ENCODE results near the gene KANK4.

KANK4 gene

GRCh38 chr1:62304975-62305374, 14.3 kb downstream of the KANK4 start:
- no peak for DNase-seq (ENCODE audit: low read depth in 3 of 3)

- no peak for DNase-seq (ENCODE audit: low read depth in 3 of 3)
Observed at GRCh38 chr1:62304515-62304914, 14.7 kb downstream of the KANK4 start.

DNA sequence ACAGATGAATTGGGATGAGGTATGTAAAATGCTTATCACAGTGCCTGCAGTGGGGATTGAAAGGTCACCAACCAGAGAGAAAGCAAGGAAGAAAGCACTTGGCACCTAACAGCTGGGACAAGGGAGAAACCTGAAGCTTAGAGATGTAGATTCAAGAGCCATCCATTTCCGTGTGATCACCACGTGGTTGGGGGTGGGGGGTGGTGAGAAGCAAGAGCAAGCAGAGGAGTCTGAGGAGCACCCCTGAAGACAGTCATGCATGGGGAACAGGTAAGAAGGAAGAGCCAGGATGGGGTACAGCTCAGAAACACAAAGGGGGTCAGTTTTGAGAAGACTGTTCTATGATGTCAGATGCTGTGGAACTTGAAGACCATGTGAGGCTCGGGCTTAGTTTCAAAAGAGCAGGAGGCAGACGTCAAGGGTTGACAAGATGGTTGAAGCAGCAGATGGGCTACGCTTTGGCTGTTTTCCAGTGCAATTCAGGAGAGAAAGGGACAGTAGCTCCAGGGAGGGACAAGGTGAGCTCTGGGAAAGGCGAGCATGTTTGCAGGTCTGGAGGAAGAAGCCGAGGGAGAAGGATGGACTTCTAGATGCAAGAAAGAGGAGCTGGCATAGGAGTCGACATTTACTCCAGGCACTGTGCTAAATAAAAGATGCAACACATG, 17.4 kb downstream of the KANK4 start:
- DNase-seq (ENCODE audit: low read depth in 3 of 3) = no peak

- no peak for DNase-seq (ENCODE audit: low read depth in 3 of 3)
Observed at GRCh38 chr1:62299426-62300200, 19.6 kb downstream of the KANK4 start.

GRCh38 chr1:62295921-62296491, 23.2 kb downstream of the KANK4 start:
- DNase-seq (ENCODE audit: low read depth in 3 of 3) = no peak

- no peak for DNase-seq (ENCODE audit: low read depth in 3 of 3)
Observed at GRCh38 chr1:62294261-62294660, 25.0 kb downstream of the KANK4 start.

DNA sequence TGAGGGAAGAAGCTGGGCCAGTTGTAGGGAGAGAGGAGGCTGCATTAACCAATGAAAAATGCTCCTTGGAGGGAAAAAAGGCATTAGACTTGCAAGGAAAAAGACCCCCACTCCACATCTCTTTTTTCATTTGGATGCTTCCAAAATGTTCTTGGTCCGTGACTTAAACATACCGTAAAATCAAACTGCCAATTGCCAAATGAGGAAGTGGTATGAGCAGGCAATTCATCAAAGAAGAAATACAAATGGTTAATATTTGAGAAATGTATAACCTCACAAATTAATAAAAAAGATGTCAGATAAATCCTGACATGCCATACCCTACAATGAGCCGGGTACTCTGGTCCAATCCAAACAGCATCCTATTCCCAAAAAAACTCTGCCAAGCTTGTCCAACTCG, 30.6 kb downstream of the KANK4 start:
- no peak for DNase-seq (ENCODE audit: low read depth in 3 of 3)

DNA sequence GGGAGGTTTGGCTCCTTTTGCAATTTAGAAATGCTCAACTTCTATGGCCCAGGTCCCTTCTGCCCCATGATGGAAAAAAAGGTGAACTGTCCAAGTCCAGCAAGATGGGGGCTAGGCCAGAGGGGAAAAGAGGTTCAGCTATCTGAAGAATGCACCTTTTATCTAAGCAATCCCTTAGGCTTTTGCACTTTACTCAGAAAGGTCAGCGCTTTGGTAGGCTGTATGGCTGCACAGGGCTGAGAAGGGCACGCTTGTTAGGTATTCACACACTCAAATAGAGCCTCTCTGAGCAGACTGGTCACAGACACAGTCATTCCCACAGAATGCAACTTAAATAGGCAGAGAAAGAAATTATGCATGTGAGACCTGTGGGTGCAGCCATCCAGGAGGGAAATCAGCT, 31.0 kb downstream of the KANK4 start:
- no peak for DNase-seq (ENCODE audit: low read depth in 3 of 3)

DNA sequence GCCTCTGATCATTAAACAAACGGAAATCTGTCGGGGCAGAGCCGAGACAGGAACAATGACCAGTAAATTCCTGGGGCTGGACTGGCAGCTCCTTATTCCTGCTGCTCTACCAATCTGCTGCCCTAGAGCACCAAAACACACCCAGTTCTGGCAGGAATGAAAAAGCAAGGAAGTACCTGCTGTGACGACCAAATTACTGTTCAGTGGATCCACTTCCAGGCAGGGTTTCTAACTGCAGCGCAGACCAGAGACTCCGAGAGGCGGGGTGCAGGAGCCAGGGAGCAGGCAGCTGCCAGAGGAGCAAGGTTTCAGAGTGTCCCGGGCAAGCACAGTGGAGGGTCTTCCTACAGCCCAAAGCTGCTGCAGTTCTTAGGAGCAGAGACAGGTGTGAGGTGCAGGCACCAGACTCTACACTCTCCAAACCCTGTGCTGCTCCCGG, 32.4 kb downstream of the KANK4 start:
- DNase-seq (ENCODE audit: low read depth in 3 of 3) = no peak

DNA sequence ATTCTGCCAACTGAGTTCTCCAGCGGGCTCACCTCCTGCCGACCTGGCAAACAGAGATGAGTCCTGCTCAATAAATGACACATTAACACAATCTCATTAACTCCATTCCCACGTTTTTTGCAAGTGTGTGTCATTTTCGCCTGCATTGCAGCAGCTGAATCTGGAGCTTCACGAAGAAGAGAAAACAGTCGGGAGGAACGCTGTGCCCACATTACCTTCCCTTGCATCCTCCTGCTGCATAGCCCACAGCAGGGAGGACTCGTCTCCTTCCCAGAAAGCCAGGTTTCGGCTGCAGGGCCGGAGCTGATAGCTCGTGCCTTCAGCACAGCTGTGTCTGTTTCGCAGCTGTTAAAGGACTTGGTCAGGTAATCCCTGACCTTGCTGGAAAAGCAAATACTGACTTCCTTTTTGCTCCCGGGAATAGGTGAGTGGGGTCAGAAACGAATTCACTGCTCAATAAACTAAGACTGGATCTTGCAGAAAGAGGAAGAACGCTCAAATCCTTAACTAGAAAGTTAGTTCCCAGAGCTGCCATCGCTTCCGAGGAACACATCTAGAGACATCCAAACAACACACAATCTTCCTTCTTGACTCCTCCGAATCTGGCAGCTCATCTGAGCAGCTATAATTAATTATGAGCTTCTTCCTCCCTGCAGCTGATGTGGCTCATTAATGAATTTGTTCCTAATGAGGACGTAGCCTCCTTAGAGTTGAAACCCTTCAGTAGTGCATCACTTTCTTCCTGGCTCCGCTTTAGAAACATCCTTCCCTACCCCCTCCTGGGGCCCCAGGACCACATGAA, 33.0 kb downstream of the KANK4 start:
- no peak for DNase-seq (ENCODE audit: low read depth in 3 of 3)

DNA sequence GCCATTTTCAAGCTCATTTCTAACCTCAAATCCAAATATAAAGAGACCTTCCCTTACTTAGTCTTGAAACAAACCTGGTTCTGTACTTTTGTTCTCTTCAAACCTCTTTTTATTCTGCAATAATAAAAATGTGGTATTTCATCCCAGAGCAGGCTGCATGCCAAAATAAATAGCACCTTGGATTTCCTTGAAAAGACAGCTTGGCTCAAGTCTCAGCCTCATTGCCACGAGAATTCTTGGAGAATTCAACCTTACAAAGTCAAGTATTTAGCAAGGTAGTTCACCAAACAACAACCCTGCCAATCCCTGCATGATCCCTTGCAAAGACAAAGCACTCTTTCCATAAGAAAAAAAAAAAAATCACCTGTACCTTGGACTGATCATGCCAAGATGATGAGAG, 33.8 kb downstream of the KANK4 start:
- no peak for DNase-seq (ENCODE audit: low read depth in 3 of 3)

- no peak for DNase-seq (ENCODE audit: low read depth in 3 of 3)
Observed at GRCh38 chr1:62283986-62284385, 35.2 kb downstream of the KANK4 start.

DNA sequence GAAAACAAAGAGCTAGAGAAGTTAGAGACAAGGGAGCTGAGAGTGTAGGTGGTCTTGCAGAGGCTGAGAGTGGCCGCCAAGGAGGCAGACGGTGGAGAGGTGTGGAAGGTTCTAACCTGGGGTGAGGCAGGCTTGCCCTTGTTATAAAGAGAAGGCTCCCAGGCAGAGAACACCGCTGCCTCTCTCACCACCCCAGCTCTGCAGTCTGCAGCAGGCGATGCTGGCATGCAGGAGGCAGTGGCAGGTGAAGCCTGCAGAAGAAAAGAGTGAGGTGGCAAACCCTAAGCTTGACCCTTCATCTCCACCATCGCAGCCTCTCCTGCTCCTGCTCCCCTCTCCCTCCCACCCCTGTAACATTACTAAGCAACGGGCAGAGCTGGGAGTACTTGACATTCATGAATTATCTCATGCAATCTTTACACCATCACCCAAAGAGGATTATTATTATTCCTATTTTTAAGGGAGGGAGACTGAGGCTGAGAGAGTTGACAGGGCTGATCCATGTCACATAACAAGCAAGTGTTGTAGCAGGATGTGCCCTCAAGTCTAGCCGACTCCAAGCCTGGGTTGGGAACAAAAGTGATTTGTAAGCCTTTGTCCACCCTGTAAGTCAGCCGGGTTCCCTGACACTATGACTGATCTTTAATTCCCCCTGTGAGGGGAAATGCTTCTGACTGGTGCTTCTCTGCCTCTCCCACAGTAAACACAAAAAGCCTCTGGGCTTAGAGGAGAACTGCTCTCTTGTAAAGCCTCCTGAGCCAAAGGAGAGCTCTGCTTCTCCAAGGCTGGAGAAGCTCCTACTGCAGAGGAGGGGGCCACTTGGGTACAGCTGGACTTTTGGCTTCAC, 36.1 kb downstream of the KANK4 start:
- no peak for DNase-seq (ENCODE audit: low read depth in 3 of 3)

DNA sequence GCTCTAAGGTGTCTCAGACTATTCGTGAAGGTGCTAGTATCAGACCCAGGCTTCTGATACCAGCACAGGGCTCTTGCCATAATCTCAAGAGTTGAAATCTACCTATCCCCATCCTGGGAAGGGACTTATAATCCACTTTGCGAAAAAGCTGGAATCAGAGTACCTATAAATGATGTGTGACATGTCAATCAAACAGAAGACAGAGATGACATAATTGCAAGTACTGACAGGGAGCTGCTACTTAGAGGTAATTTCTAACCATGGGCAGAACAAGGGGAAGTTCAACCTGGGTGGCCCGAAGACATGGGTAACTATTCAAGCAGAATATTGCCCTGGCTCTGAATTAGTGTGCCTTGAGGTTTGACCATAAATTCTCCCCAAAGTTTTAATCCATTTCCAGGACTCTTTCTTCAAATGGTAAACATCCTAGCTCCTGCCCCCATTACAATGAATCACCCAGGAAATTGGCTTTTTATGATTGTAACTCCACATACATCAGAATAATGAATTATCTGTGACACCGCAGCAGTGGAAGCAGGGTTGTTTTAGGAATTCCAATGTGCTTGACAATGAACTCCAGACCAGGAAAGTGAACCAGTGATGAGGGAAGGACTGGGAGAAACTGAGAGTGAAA, 37.2 kb downstream of the KANK4 start:
- DNase-seq (ENCODE audit: low read depth in 3 of 3) = no peak

- DNase-seq (ENCODE audit: low read depth in 3 of 3) = no peak
Observed at GRCh38 chr1:62280960-62281465, 38.2 kb downstream of the KANK4 start.

GRCh38 chr1:62280150-62280549, 39.1 kb downstream of the KANK4 start:
- DNase-seq (ENCODE audit: low read depth in 3 of 3) = no peak

DNA sequence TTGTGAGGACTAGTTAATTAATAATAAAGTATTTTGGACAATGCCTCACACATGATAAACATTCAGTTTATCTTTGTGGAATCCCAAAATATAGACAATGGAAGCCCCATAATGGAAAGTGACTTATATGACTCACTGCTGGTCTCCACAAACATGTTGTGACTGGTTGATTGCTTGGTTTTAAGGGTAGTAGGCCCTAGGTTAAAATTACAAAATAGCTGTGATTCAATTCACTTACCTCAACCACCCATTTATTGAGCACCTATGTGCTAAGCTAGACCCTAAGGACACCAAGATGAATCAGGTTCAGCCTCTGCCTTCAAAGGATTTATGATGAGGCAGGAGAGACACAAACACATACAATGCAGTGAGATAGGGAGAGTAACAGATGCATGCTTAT, 42.4 kb downstream of the KANK4 start:
- no peak for DNase-seq (ENCODE audit: low read depth in 3 of 3)

DNA sequence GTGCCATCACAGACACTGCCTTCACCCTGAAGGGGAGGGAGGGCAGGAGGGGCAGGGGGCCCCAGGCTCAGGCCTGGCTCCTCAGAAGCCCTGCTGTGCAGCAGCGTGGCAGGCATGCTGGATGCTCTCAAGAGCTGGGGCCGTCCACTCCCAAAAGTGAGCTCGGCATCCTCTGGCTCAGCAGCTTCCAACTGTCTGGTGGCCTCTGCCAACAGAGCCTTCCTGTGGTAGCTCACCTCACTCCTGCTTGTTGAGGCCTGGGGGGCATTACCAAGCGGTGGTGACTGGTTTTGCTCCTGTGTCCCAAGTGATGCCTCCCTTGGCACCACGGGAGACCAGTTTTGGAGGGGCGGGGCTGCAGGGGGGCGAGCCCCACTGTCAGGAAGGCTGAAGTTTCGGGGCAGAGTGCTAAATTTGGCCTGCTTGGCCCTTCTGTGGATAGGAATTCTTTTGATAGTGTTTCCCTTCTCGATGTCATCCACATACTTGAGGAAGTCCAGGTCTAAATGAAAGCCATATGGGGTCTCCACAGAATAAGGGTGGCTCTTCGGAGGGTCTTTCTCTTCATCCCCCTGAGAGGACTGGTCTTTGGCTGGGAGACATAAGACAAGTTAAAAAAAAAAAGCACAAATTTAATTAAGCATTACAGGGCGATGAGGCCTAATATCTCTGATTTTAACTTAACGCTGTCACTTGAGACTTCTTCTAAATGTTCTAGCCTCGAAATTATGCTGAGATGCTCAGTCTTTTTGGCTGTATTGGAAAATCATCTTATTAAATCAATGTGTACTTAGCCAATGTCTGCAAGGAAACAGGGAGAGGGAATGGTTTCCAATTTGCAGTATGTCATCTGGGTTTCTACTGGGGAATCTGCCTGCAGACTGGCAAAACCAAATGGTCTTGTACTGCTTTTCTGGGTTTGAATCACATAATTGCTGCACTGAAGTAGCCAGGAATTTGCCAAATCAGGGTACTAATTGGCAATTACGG, 44.4 kb downstream of the KANK4 start:
- no peak for DNase-seq (ENCODE audit: low read depth in 3 of 3)

DNA sequence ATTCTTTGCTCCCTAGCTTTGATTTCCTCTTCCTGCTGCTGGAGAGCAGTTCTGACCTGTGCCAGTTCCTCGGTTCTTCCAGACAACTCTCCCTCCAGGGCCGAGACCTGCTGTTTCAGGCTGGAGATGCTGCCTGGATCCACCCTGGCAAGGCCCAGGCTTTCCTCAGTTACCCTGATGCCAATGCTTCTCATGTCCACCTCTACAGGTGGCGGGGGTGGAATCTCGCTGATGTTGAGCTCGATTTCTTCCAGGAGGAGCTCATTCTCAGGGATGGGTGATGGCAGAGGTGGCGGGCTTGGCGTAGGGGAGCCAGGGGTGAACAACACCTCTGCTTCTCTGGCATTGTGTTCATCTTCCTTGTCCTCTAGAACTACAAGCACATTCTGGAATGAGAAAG, 45.3 kb downstream of the KANK4 start:
- DNase-seq (ENCODE audit: low read depth in 3 of 3) = no peak

Data from stimulated activated CD4-positive, alpha-beta T cell treated with anti-CD3 and anti-CD28 coated beads, TNF-alpha, amount 100 ng/mL, for 24 hours (primary cell).